ENCODE results near the gene C3orf18. TPM values are rescaled to one million over a fixed set of nuclear protein-coding genes. Genes with fewer than 3 reads are reported as not detected.

C3orf18 gene
- total RNA-seq, 4 donors from 2014 or later = 1.1 to 26.4 (median 3.2) TPM; not detected in 1

DNA sequence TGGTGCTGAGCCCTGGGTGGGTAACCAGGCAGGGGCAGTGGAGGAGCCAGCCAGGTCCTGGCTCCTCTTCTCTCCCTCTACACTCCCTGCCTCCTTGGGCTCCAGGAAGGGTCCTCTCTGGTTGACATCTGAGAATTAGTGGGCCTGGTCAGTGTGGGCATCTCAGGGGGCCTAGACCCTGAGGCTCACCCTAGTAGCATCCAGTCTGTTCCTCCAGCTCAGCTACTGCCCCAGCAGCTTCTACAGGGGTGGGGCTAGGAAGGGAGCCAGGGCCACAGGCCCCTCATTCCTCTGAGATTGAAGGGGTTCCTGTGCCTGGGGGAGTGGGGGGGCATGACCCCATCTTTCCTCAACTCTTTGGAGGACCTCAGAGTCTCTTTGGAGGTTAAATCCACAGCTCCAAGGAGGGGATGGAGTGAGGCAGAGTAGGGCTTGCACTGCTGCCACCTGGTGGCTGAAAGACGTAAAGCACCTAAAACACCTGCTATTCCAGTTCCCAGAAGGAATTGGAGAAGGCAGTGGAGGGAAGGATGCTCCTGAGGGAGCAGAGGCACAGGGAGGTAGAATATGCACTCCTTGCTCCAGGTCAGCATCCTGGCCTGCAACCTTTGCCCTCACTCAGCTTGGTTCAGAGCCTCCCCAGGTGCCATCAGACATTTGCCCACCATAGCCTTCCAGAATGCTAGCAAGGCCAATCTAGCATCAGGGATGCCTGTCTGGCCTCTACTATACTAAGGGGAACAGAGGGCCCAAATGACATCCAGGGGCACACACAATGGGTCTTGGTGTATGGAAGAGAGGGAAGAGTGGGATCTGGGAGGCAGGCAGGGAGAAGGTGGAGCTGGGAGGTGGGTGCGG is 25.1 kb downstream of the C3orf18 start:
- H3K36me3 ChIP-seq = no peaks in the 10 kb centered on the region
- H3K4me1 ChIP-seq = no peaks in the 10 kb centered on the region
- H3K27ac ChIP-seq = no peak overlapping the region
- H3K4me3 ChIP-seq = no peak overlapping the region
- H3K9me3 ChIP-seq = no peaks in the 10 kb centered on the region
- peak; percentile 49 to 87 (median 75) for DNase-seq
- no peak for TF ChIP-seq POLR2A (IDR thresholded peaks at IDR 0.05)
- TF ChIP-seq, protein P1, sequence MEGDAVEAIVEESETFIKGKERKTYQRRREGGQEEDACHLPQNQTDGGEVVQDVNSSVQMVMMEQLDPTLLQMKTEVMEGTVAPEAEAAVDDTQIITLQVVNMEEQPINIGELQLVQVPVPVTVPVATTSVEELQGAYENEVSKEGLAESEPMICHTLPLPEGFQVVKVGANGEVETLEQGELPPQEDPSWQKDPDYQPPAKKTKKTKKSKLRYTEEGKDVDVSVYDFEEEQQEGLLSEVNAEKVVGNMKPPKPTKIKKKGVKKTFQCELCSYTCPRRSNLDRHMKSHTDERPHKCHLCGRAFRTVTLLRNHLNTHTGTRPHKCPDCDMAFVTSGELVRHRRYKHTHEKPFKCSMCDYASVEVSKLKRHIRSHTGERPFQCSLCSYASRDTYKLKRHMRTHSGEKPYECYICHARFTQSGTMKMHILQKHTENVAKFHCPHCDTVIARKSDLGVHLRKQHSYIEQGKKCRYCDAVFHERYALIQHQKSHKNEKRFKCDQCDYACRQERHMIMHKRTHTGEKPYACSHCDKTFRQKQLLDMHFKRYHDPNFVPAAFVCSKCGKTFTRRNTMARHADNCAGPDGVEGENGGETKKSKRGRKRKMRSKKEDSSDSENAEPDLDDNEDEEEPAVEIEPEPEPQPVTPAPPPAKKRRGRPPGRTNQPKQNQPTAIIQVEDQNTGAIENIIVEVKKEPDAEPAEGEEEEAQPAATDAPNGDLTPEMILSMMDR (IDR thresholded peaks at IDR 0.05) = peak; percentile 66 to 92 (median 81)
- H3K27me3 ChIP-seq = no peaks in the 10 kb centered on the region

DNA sequence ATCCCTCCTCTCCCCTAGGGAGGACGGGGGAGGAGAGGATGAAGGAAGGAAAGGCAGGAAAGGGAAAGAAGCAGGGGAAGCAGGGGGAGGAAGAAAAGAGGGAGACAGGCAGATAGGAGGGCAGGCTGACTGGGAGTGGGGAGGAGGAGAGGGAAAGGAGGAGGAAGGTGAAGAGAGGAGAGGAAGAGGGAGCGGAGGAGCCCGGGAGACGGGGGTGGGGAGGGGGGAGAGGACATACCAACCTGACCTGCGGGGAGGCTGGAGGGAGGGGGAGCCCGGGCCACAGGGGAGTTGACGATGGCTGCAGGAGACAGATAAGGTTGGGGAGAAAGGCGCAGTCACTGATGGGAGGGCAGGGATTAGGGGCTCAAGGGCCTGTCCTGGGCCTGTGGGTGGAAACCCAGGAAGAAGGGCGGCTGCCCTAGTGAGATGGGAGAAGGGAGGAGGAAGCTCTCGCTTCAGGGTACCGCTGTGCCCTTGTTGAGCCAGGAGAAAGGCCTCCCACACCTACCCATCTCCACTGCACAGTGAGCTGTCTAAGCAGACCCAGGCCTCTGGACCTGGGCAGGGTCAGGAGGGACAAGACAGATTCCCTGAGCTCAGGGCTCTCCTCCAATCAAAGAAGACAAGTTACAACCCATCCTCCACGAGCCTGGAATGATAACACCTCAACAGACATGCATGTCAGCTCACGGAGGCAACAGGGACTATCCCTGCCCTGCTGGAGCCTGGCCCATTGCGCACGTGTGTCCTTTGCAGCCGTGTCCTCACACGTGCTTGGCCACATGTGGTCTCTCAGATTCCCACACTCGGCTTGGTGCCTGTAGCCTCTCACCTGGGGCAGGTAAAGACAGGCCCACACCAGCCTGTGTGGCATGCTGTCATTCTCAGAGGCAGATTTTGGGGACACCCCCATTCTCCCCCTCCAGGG is 27.9 kb downstream of the C3orf18 start:
- no peak overlapping the region for H3K27ac ChIP-seq
- no peak overlapping the region for H3K4me3 ChIP-seq
- H3K4me1 ChIP-seq = no peaks in the 10 kb centered on the region
- H3K27me3 ChIP-seq = no peaks in the 10 kb centered on the region
- DNase-seq = no peak
- TF ChIP-seq POLR2A (IDR thresholded peaks at IDR 0.05) = no peak
- TF ChIP-seq, protein P1 (IDR thresholded peaks at IDR 0.05) = no peak
- no peaks in the 10 kb centered on the region for H3K9me3 ChIP-seq
- H3K36me3 ChIP-seq = no peaks in the 10 kb centered on the region

DNA sequence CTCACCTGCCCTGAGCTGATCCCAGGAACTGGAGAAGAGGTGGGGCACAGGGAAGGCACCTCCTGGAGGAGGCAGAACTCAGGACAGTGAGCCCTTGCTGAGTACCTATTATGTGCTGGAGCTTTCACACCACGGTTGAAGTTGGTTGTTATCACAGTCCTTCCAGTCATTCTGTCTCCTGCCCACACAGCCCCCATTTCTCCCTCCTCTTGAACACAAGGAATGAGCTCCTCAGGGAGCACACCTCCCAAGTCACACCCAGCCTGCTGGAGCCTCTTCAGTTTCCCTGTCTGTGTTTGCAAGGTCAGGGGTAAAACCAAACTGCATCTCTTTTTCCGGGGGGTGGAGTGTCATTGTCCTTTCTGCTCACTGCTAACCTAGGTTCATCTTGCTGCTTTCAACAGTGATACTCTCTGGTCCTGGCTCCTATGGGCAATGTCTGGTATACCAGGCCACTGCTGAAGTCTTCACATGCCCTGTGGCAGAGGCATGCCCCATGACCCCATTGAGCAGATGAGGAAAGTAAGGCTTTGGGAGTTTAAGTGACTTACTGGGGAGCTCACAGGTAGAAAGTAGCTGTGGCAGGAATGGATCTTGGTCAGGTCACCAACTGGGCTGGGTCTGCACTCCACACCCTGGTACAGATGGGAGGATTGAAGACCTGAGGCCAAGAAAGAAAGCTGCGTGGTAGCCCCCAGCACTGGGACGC is 30.0 kb downstream of the C3orf18 start:
- DNase-seq = no peak
- Histone ChIP-seq H3K36me3 (no peaks in the 10 kb centered on the region), H3K9me3 (no peaks in the 10 kb centered on the region), H3K4me1 (no peaks in the 10 kb centered on the region), H3K27me3 (no peaks in the 10 kb centered on the region), H3K4me3 (no peak overlapping the region), H3K27ac (no peak overlapping the region)
- no peak for TF ChIP-seq POLR2A (IDR thresholded peaks at IDR 0.05)
- TF ChIP-seq, protein P1 (IDR thresholded peaks at IDR 0.05) = no peak

DNA sequence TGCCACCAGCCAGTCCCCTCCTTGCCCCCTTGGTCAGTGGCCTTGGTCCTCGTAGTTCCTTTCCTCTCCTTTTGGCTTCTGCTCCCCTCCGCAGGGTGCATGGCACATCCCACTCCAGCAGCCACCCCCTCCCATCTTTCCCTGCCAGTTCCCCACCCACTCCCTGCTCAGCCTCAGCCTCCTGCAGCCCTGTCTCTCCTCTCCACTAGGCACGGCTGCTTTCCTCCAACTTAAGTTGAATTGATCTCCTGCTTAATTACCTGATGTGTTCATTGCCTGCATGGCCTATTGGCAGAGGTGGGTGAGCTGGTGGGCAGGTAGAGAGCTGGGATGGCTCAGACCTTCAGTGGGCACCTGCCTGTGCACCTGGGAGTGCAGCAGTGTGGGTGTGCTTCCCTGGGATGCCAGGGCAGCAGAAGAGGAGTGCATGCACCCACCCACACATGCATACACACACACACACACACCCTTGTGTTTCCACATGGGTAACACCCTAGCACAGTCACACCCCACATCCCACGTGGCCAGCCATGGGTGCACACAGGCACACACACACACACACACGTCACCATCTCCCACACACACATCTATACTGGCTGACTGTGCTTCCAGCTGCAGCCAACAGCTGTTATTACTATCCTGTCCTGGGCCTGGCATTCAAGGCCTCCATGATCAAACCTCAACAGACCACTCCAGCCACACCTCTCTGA is 30.9 kb downstream of the C3orf18 start:
- no peaks in the 10 kb centered on the region for H3K27me3 ChIP-seq
- no peaks in the 10 kb centered on the region for H3K4me1 ChIP-seq
- no peak for DNase-seq
- TF ChIP-seq, protein P1 (IDR thresholded peaks at IDR 0.05) = no peak
- no peak for TF ChIP-seq POLR2A (IDR thresholded peaks at IDR 0.05)
- H3K9me3 ChIP-seq = no peaks in the 10 kb centered on the region
- H3K4me3 ChIP-seq = no peak overlapping the region
- H3K27ac ChIP-seq = no peak overlapping the region
- no peaks in the 10 kb centered on the region for H3K36me3 ChIP-seq

Measured in Peyer's patch (tissue), 4 donors.